Measurements from ENCODE around the gene PRDM5. TPM values are rescaled to one million over a fixed set of nuclear protein-coding genes. Genes with fewer than 3 reads are reported as not detected.
A peak's percentile ranks its signal among the peaks of the same experiment; 100 is the strongest.

PRDM5 gene
- total and polyA plus RNA-seq, 2 of the 13 experiments (the other 11 are each of a cell fraction or from before 2014, with no cell fraction given), result not detected

GRCh38 chr4:120720354-120720934 is 202.1 kb downstream of the PRDM5 start:
- CTCF ChIA-PET (ENCODE audit: low intra/inter-chr PET ratio, low total read pairs), result no interaction called here

GRCh38 chr4:120718979-120719566 is 203.5 kb downstream of the PRDM5 start:
- no peak overlapping the region for H3K4me3 ChIP-seq (replicated peaks in 1 of 3; ENCODE audit: insufficient read depth in 1 of 3, low read depth in 2 of 3, low read length in 3 of 3)
- in situ Hi-C loops (cut with HindIII; ENCODE audit: extremely low pct_ligation_motif_present, low pct_unique_long_range_greater_than_20kb), result no loop called here
- no peak overlapping the region for H3K9ac ChIP-seq (ENCODE audit: insufficient read depth, low read depth, low read length)
- TF ChIP-seq CTCF (CRISPR knock-in tag; IDR thresholded peaks at IDR 0.05) (peak; percentile 52), STAG1 (CRISPR knock-in tag; IDR thresholded peaks at IDR 0.05) (peak; percentile 50), GABPB1 (CRISPR knock-in tag; IDR thresholded peaks at IDR 0.05) (no peak), POLR2AphosphoS5 (IDR thresholded peaks at IDR 0.05; ENCODE audit: low read depth, low read length) (no peak)
- ChIA-PET POLR2A (no interaction called here), CTCF (ENCODE audit: low intra/inter-chr PET ratio, low total read pairs) (no interaction called here)
- peak; percentile 85 for ATAC-seq
- no TSS peak for BruUV-seq (replicated peaks)
- no peak overlapping the region for H3K27ac ChIP-seq (ENCODE audit: extremely low read length, insufficient read depth, low read length)
- no peaks in the 10 kb centered on the region for H3K36me3 ChIP-seq (replicated peaks in 1 of 2; ENCODE audit: control insufficient read depth in 1 of 2, insufficient read depth in 2 of 2, low read length in 2 of 2)
- H3K27me3 ChIP-seq (ENCODE audit: control insufficient read depth in 1 of 2, insufficient read depth in 2 of 2, low read length in 2 of 2), result no peaks in the 10 kb centered on the region
- H3K4me2 ChIP-seq (ENCODE audit: low read depth, low read length), result no peak overlapping the region
- H2AFZ ChIP-seq (ENCODE audit: low read length), result no peak overlapping the region
- H4K20me1 ChIP-seq (ENCODE audit: insufficient read depth, low read length), result no peaks in the 10 kb centered on the region
- DNase-seq (ENCODE audit: low spot score), result peak; percentile 3
- intact Hi-C loops (cut with micrococcal nuclease; ENCODE audit: unreplicated experiment), result loop anchor here (1.0 kb wide), 1 partner anchor 377 kb away; no protein-coding TSS in a partner anchor
- no peaks in the 10 kb centered on the region for H3K4me1 ChIP-seq (ENCODE audit: insufficient read depth, low read length)
- no peaks in the 10 kb centered on the region for H3K9me3 ChIP-seq (ENCODE audit: low read length)
- 1% methylated on average over 5 of the region's 5 CpGs for WGBS (ENCODE audit: low lambda C conversion rate)
- H3K79me2 ChIP-seq (ENCODE audit: insufficient read depth, low read length), result no peaks in the 10 kb centered on the region
- FAIRE-seq, result no peak

More at GRCh38 chr4:120720354-120720934, 202.1 kb downstream of the PRDM5 start:
- TF ChIP-seq ATRX (CRISPR knock-in tag; IDR thresholded peaks at IDR 0.05; ENCODE audit: borderline replicate concordance) (no peak), MXD1 (CRISPR knock-in tag; IDR thresholded peaks at IDR 0.05) (no peak)
- under 1% methylated on average over 5 of the region's 5 CpGs for whole genome bisulfite sequencing (ENCODE audit: low lambda C conversion rate)
- FAIRE-seq, result no peak
- Histone ChIP-seq H3K4me2 (ENCODE audit: low read depth, low read length) (no peak overlapping the region), H4K20me1 (ENCODE audit: insufficient read depth, low read length) (no peaks in the 10 kb centered on the region), H3K9ac (ENCODE audit: insufficient read depth, low read depth, low read length) (no peak overlapping the region), H3K79me2 (ENCODE audit: insufficient read depth, low read length) (no peaks in the 10 kb centered on the region), H3K4me3 (replicated peaks in 1 of 3; ENCODE audit: insufficient read depth in 1 of 3, low read depth in 2 of 3, low read length in 3 of 3) (no peak overlapping the region), H3K4me1 (ENCODE audit: insufficient read depth, low read length) (no peaks in the 10 kb centered on the region), H3K27me3 (ENCODE audit: control insufficient read depth in 1 of 2, insufficient read depth in 2 of 2, low read length in 2 of 2) (no peaks in the 10 kb centered on the region), H2AFZ (ENCODE audit: low read length) (no peak overlapping the region), H3K36me3 (replicated peaks in 1 of 2; ENCODE audit: control insufficient read depth in 1 of 2, insufficient read depth in 2 of 2, low read length in 2 of 2) (no peaks in the 10 kb centered on the region), H3K27ac (ENCODE audit: extremely low read length, insufficient read depth, low read length) (no peak overlapping the region), H3K9me3 (ENCODE audit: low read length) (no peaks in the 10 kb centered on the region)
- intact Hi-C loops (cut with micrococcal nuclease; ENCODE audit: unreplicated experiment), result no loop called here
- POLR2A ChIA-PET, result no interaction called here
- no TSS peak for BruUV-seq (replicated peaks)
- DNase-seq (ENCODE audit: low spot score), result no peak
- in situ Hi-C loops (cut with HindIII; ENCODE audit: extremely low pct_ligation_motif_present, low pct_unique_long_range_greater_than_20kb), result no loop called here
- no peak for ATAC-seq
